K562 (cell line): ENCODE measurements around the gene SKIC2. TPM values are rescaled to one million over a fixed set of nuclear protein-coding genes. Genes with fewer than 3 reads are reported as not detected.
A peak's percentile ranks its signal among the peaks of the same experiment; 100 is the strongest.

Source experiments
- ATAC-seq: fragments of 200-7000 bp; cut with Tn5 transposase; 3 replicates; pipeline ENCODE4 v1.9.1; 2020; ENCODE audit warnings: moderate library complexity
- Bru-seq: library from RNA; stranded (reverse); fragments of 400-500 nt; gene quantifications from one replicate; lab custom pipeline; 2021; lab: Mats Ljungman, UMichigan
- BruChase-seq, 2 experiments: library from RNA; stranded (reverse); fragments of 400-500 nt; gene quantifications; one replicate each; lab custom pipeline; 2021; lab: Mats Ljungman, UMichigan
- BruUV-seq: library from RNA; stranded (reverse); fragments of 400-500 nt; replicated peaks from 2 replicates; lab custom pipeline; 2021; lab: Mats Ljungman, UMichigan
- CTCF ChIA-PET: fragments of 300-600 bp; formaldehyde crosslinking; extraction: SDS; loops from one replicate; lab custom pipeline; 2021; ENCODE audit warnings: low intra/inter-chr PET ratio; lab: Yijun Ruan, JAX
- POLR2A ChIA-PET: fragments of 300-600, 350-650 bp; sonication (Branson Sonifier 250); formaldehyde crosslinking; extraction: SDS; loops from one replicate; lab custom pipeline; 2021; ENCODE audit warnings: antibody characterized with exemption, inconsistent platforms; lab: Yijun Ruan, JAX
- DNase-seq, 4 experiments: peaks; one replicate each; pipeline versions ENCODE4 v3.0.0 to v3.0.0-alpha.2; 2011 to 2018; ENCODE audit warnings: low spot score in 3 of 4, mixed read lengths in 3 of 4; ENCODE audit errors: extremely low read depth in 1 of 4
- FAIRE-seq: peaks from 2 replicates; lab custom pipeline; 2011; peaks lifted over from hg19 to GRCh38; lab: Jason Lieb, UNC
- H2AFZ ChIP-seq: 2 replicates; pipeline ENCODE4 v1.6.0; 2011; ENCODE audit warnings: low read depth, low read length, control low read depth, inconsistent platforms
- H3K27ac ChIP-seq: fragments of 200-600 bp; 3 replicates; pipeline ENCODE4 v1.8.0; 2011; ENCODE audit warnings: low read depth, mild to moderate bottlenecking, control low read depth, inconsistent platforms, low read length, moderate library complexity, mixed read lengths; ENCODE audit errors: extremely low read depth
- H3K27me3 ChIP-seq, 2 experiments: fragments of 300-600 bp in 1 of 2; 2 replicates in 1 of 2; 3 replicates in 1 of 2; pipeline versions ENCODE4 v1.6.0 to v1.8.0; 2011; ENCODE audit warnings: inconsistent platforms in 2 of 2, low read length in 2 of 2, mild to moderate bottlenecking in 1 of 2, mixed read lengths in 1 of 2, moderate library complexity in 1 of 2; ENCODE audit not compliant: control insufficient read depth in 2 of 2, insufficient read depth in 2 of 2
- H3K36me3 ChIP-seq: fragments of 300-600 bp; 3 replicates; pipeline ENCODE4 v1.8.0; 2011; ENCODE audit warnings: mild to moderate bottlenecking, low read length, inconsistent platforms; ENCODE audit not compliant: control insufficient read depth, insufficient read depth
- H3K4me1 ChIP-seq, 2 experiments: fragments of 200-600 bp in 1 of 2; replicated peaks in 1 of 2; 2 replicates in 1 of 2; 3 replicates in 1 of 2; pipeline versions ENCODE4 v1.5.1 to v1.8.0; 2011; ENCODE audit warnings: inconsistent platforms in 2 of 2, low read length in 2 of 2, mild to moderate bottlenecking in 1 of 2, mixed read lengths in 1 of 2, moderate library complexity in 1 of 2; ENCODE audit not compliant: control insufficient read depth in 2 of 2, insufficient read depth in 2 of 2
- H3K4me2 ChIP-seq: 2 replicates; pipeline ENCODE4 v1.6.1; 2011; ENCODE audit warnings: low read length, control low read depth, inconsistent platforms, mixed read lengths; ENCODE audit not compliant: insufficient read depth
- H3K4me3 ChIP-seq: fragments of 200-600 bp; sonication (generic), shearing (Covaris generic); 2 replicates; pipeline ENCODE4 v1.5.1; 2016; ENCODE audit warnings: control low read depth, inconsistent platforms
- H3K79me2 ChIP-seq: fragments of 200-600 bp; 3 replicates; pipeline ENCODE4 v1.8.0; 2011; ENCODE audit warnings: low read length, inconsistent platforms; ENCODE audit not compliant: control insufficient read depth, insufficient read depth
- H3K9ac ChIP-seq, 2 experiments: 2 replicates each; pipeline versions ENCODE4 v1.6.0 to v1.6.1; 2011; ENCODE audit warnings: low read depth in 2 of 2, low read length in 2 of 2, control low read depth in 1 of 2, inconsistent platforms in 1 of 2, mild to moderate bottlenecking in 1 of 2, mixed read lengths in 1 of 2; ENCODE audit not compliant: insufficient read depth in 1 of 2
- H3K9me1 ChIP-seq: one replicate; pipeline ENCODE4 v1.6.0; 2011; ENCODE audit warnings: inconsistent platforms, mild to moderate bottlenecking, low read length, moderate library complexity; ENCODE audit not compliant: control insufficient read depth, insufficient read depth
- H3K9me3 ChIP-seq: replicated peaks from 2 replicates; pipeline ENCODE4 v1.5.1; 2011; ENCODE audit warnings: low read depth, low read length, inconsistent platforms; ENCODE audit not compliant: control insufficient read depth, insufficient read depth
- H4K20me1 ChIP-seq: replicated peaks from 2 replicates; pipeline ENCODE4 v1.6.1; 2011; ENCODE audit warnings: low read length, inconsistent platforms, mixed read lengths; ENCODE audit not compliant: control insufficient read depth, insufficient read depth
- BDP1 ChIP-seq: IDR thresholded peaks from 3 replicates; pipeline ENCODE4 v1.6.1; 2011; ENCODE audit not compliant: insufficient read length, insufficient read depth
- CBFB ChIP-seq: sonication (generic); formaldehyde crosslinking; IDR thresholded peaks from 2 replicates; pipeline ENCODE4 v1.4.0; 2020; ENCODE audit warnings: mild to moderate bottlenecking, missing genetic modification reagents
- EP400 ChIP-seq: fragments of 450-650 bp; IDR thresholded peaks from 2 replicates; pipeline ENCODE4 v1.6.1; 2017; ENCODE audit warnings: antibody characterized with exemption, mild to moderate bottlenecking, moderate library complexity
- HEY1 ChIP-seq: fragments of 250-450 bp; sonication (Bioruptor Pico); IDR thresholded peaks from 2 replicates; pipeline ENCODE4 v1.5.0; 2020; ENCODE audit warnings: mild to moderate bottlenecking, moderate library complexity, borderline replicate concordance
- ILK ChIP-seq: fragments of 450-650 bp; IDR thresholded peaks from 2 replicates; pipeline ENCODE4 v1.6.1; 2016; ENCODE audit warnings: missing genetic modification characterization, low read depth, mild to moderate bottlenecking, missing compliant biosample characterization, moderate library complexity, borderline replicate concordance
- RNF2 ChIP-seq: sonication (generic); IDR thresholded peaks from 2 replicates; pipeline ENCODE4 v1.6.1; 2016
- SIN3A ChIP-seq, 2 experiments: fragments of 150-350 bp in 1 of 2; IDR thresholded peaks; 2 replicates each; pipeline ENCODE4 v1.6.1; 2011 to 2016; ENCODE audit warnings: borderline replicate concordance in 2 of 2, low read depth in 2 of 2, low read length in 2 of 2, mild to moderate bottlenecking in 2 of 2, moderate library complexity in 2 of 2; ENCODE audit not compliant: control insufficient read depth in 1 of 2
- ZNF347 ChIP-seq: fragments of 450-650 bp; formaldehyde crosslinking; IDR thresholded peaks from 2 replicates; pipeline ENCODE4 v1.4.0; 2020; ENCODE audit warnings: low read depth, mild to moderate bottlenecking, moderate library complexity
- ZNF830 ChIP-seq: fragments of 250-450 bp; sonication (Bioruptor Pico); IDR thresholded peaks from 2 replicates; pipeline ENCODE4 v1.5.0; 2021; ENCODE audit warnings: mild to moderate bottlenecking
- WGBS: fragments of 100-300 bp; shearing (Covaris generic); methylation state at CpG from one replicate; pipeline ENCODE4 v1.1.6; 2016; ENCODE audit warnings: low coverage, mixed read lengths; ENCODE audit not compliant: insufficient coverage; ENCODE audit errors: missing lambda C conversion rate; 5-methylcytosine and 5-hydroxymethylcytosine counted together
- in situ Hi-C: fragments of 300-500 bp; cut with MboI; formaldehyde crosslinking; loops from 4 replicates; pipeline ENCODE4 v1.15.0; 2018; ENCODE audit warnings: inconsistent platforms, mixed read lengths
- intact Hi-C: fragments of 100-400 bp; cut with micrococcal nuclease; formaldehyde crosslinking; loops from 2 replicates; pipeline ENCODE4 v1.14.2; 2022
- long read RNA-seq, 3 experiments: library from polyadenylated mRNA in 2 of 3; library from RNA in 1 of 3; unstranded in 2 of 3; stranded (forward) in 1 of 3; transcript quantifications; one replicate each; pipeline ENCODE4 v2.0.0, GENCODE V29; 2019 to 2022
- polyA minus RNA-seq, 3 experiments: library from RNA; depleted of rRNA, polyadenylated mRNA; stranded (reverse); fragments of >200 nt; gene quantifications; 2 replicates each; pipeline ENCODE4 v1.2.3, GENCODE V29; 2011
- polyA plus RNA-seq, 8 experiments: library from polyadenylated mRNA; depleted of rRNA in 4 of 8; stranded (reverse) in 5 of 8; unstranded in 3 of 8; fragments of >200 nt; fragmentation: Nextera tagmentation in 2 of 8; fragmentation: Illumina TruSeq in 1 of 8; extraction: Ambion mirVana in 2 of 8; extraction: Trizol in 1 of 8; gene quantifications; 2 replicates each; pipeline versions ENCODE4 v1.2.1 to v1.2.3, GENCODE V29; 2011 to 2014; ENCODE audit warnings: inconsistent platforms in 1 of 8, missing spikeins in 1 of 8
- total RNA-seq, 7 experiments: library from RNA; depleted of rRNA in 6 of 7; stranded (reverse); fragments of >200 nt in 6 of 7; fragmentation: Illumina TruSeq in 2 of 7; extraction: Trizol in 2 of 7; gene quantifications; 2 replicates each; pipeline versions ENCODE4 v1.2.1 to v1.2.3, GENCODE V29; 2011 to 2021; ENCODE audit warnings: low replicate concordance in 1 of 7
- TF ChIP-seq, protein P1 (sequence below): fragments of 200-800 bp; sonication (Bioruptor generic); IDR thresholded peaks from 2 replicates; pipeline ENCODE4 v1.6.1; 2017; ENCODE audit warnings: missing genetic modification characterization, missing compliant biosample characterization
- TF ChIP-seq, protein P2 (sequence below): IDR thresholded peaks from 2 replicates; pipeline ENCODE4 v1.6.1; 2014; ENCODE audit warnings: antibody characterized with exemption

Gene SKIC2
- 247 and 681 TPM in 2 replicates for total RNA-seq (2011; cell fraction: chromatin; rRNA removed; ENCODE audit: low replicate concordance)
- total RNA-seq (2011; cell fraction: nucleolus; rRNA removed): 350 and 365 TPM in 2 replicates
- total RNA-seq (2011; cell fraction: nucleoplasm; rRNA removed): 202 and 277 TPM in 2 replicates
- total RNA-seq (2014; rRNA removed) (45.0 and 45.1 TPM in 2 replicates), total RNA-seq (2014; rRNA removed; fragmentation: Illumina TruSeq; extraction: Trizol) (27.0 and 35.5 TPM in 2 replicates), total RNA-seq (2015; rRNA removed; fragmentation: Illumina TruSeq; extraction: Trizol) (33.6 and 34.5 TPM in 2 replicates), total RNA-seq (2021) (88.4 and 94.6 TPM in 2 replicates), polyA plus RNA-seq (2011; rRNA removed) (38.8 and 84.8 TPM in 2 replicates), polyA plus RNA-seq (2014; fragmentation: Illumina TruSeq; extraction: Trizol) (45.1 and 50.3 TPM in 2 replicates), polyA plus RNA-seq (2014; fragmentation: Nextera tagmentation; extraction: Ambion mirVana) (1 to 10 TPM; 3.3 to 7.8 TPM), polyA plus RNA-seq (2014; rRNA removed) (58.3 and 61.3 TPM in 2 replicates), polyA minus RNA-seq (2011; rRNA and poly(A)+ RNA removed) (63.6 and 66.0 TPM in 2 replicates), Bru-seq, nascent RNA (percentile 75 among the genes with signal in this experiment), BruChase-seq, experiment 1, labeled RNA remaining after a 2-hour chase (percentile 65 among the genes with signal in this experiment), BruChase-seq, experiment 2, labeled RNA remaining after a 6-hour chase (percentile 71 among the genes with signal in this experiment)
- 32.7 and 35.6 TPM in 2 replicates for polyA plus RNA-seq (2011; cell fraction: cytosol; rRNA removed)
- 626 and 727 TPM in 2 replicates for polyA plus RNA-seq (2011; cell fraction: nucleus; rRNA removed)
- 63.3 and 102 TPM in 2 replicates for polyA plus RNA-seq (2012)
- polyA minus RNA-seq (2011; cell fraction: cytosol; rRNA and poly(A)+ RNA removed): 45.1 and 49.1 TPM in 2 replicates
- polyA minus RNA-seq (2011; cell fraction: nucleus; rRNA and poly(A)+ RNA removed): 128 and 164 TPM in 2 replicates
- long read RNA-seq, experiment 1, transcript SKIV2L-201 (28 exons, 3,894 nt): major isoform, 32 of 167 reads
- long read RNA-seq, experiment 1, partial matches to known transcripts: 104 of 167 reads
- long read RNA-seq, experiment 1, other reads (novel, unspliced or antisense): 31 of 167 reads
- long read RNA-seq, experiment 2, transcript SKIV2L-201 (28 exons, 3,894 nt): major isoform, 9 of 58 reads
- long read RNA-seq, experiment 2, partial matches to known transcripts: 33 of 58 reads
- long read RNA-seq, experiment 2, other reads (novel, unspliced or antisense): 15 of 58 reads
- long read RNA-seq, experiment 3, transcript SKIV2L-201 (28 exons, 3,894 nt): major isoform, 6 of 13 reads
- long read RNA-seq, experiment 3, partial matches to known transcripts: 7 of 13 reads
- long read RNA-seq, experiment 3, other reads (novel, unspliced or antisense): 0 of 13 reads

DNA sequence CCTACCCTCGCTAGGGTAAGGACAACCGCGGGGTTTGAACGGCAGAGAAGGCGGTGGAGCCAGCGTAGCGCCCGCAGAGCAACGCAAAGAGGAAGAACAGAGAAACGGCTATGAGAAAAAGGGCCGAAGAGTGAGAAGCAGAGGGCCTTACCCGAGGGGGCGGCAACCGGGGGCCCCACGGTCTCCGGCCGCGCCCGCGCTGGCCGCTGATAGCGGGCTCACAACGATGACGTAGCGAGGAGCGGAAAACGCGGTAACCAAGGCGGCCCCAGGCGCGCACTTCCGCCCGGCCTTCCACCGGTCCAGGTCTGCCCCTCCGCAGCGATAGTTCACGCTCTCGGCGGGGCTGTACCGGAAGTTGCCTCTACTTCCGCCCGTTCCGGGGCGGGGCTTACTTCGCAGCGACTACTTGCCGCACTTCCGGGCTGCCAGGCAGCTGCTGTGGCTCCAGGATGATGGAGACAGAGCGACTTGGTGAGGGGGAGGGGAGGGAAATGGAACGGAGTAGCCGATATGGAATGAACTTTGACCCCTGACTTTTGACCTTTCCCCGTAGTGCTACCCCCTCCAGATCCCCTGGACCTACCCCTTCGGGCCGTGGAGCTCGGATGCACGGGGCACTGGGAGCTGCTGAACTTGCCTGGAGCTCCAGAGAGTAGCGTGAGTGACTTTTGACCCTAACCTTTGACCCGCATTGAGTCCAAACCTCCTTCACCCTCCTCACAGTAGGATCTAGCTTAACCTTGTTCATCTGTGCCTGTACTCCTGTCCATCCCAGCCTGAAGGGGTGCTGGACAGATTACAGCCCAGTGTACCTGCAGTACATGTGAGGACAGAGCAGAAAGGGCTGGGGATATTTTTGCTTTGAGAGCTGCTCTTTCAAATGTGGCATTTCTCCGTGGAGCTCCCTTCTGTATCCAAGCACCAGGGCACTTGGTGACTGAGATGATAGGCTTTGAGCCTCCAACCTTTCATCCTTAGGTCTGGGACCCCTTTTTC lies at the start of gene SKIC2, which contains the start of gene NELFE:
Gene SKIC2, plus strand, starts transcription at position 435 of the 999 bp plus-strand sequence. Its CDS starts 18 bp downstream, at position 453.
Gene NELFE, minus strand, starts transcription at position 231 of the 999 bp plus-strand sequence. CDS start 525 bp downstream, outside the sequence.
- Histone ChIP-seq H3K9me3 (no peaks in the 10 kb centered on the region), H3K27me3 (no peaks in the 10 kb centered on the region), H3K4me3 (peak within 1 kb of the TSS; percentile 97), H3K4me2 (peak within 1 kb of the TSS; percentile 100), H3K36me3 (peaks cover 74% of the 10 kb centered on the region), H2AFZ (peak within 1 kb of the TSS; percentile 94), H3K9me1 (no peaks in the 10 kb centered on the region), H3K79me2 (peaks cover 40% of the 10 kb centered on the region), H3K4me1 (peaks cover 4 to 17% of the 10 kb centered on the region in 2 experiments; a peak in 4 of 5 replicates), H4K20me1 (no peaks in the 10 kb centered on the region), H3K27ac (peak within 1 kb of the TSS; percentile 87), H3K9ac (peak within 1 kb of the TSS; percentile 96 to 97)
- whole genome bisulfite sequencing: under 1% methylated on average over 59 of the region's 59 CpGs
- ATAC-seq: peak; percentile 100
- in situ Hi-C loops: loop anchor here (10.0 kb wide), 1 partner anchor 86 kb away; no protein-coding TSS in a partner anchor
- peak; percentile 99 to 100 (median 100) for DNase-seq
- FAIRE-seq: peak; percentile 99
- TSS peak; percentile 67 for BruUV-seq
- intact Hi-C loops: loop anchor here (1.0 to 5.0 kb wide), 3 partner anchors 13 to 56 kb away; partner anchors contain the start of genes DXO and ZBTB12
- POLR2A ChIA-PET: interaction anchor here (0.6 to 4.8 kb wide), 11 partner anchors 9 to 1025 kb away, joined by 3 to 74 read pairs (median 4); partner anchors contain the start of genes DXO, VWA7 and ZBTB12
- CTCF ChIA-PET: interaction anchor here (0.6 kb wide), 1 partner anchor 376 kb away, joined by 3 read pairs; no protein-coding TSS in a partner anchor
- TF ChIP-seq CBFB: no peak; the same call in 1 of the 2 replicates
- peak; percentile 98 to 99 for TF ChIP-seq SIN3A (IDR thresholded peaks at IDR 0.05; ENCODE audit: borderline replicate concordance in 2 of 2, control insufficient read depth in 1 of 2, low read depth in 2 of 2, low read length in 2 of 2)
- peak; percentile 95 for TF ChIP-seq EP400
- 0 out of 2 replicates have a peak, but pooled peaks have one; percentile 58 for TF ChIP-seq ZNF347 (CRISPR knock-in tag)
- TF ChIP-seq, protein P1, sequence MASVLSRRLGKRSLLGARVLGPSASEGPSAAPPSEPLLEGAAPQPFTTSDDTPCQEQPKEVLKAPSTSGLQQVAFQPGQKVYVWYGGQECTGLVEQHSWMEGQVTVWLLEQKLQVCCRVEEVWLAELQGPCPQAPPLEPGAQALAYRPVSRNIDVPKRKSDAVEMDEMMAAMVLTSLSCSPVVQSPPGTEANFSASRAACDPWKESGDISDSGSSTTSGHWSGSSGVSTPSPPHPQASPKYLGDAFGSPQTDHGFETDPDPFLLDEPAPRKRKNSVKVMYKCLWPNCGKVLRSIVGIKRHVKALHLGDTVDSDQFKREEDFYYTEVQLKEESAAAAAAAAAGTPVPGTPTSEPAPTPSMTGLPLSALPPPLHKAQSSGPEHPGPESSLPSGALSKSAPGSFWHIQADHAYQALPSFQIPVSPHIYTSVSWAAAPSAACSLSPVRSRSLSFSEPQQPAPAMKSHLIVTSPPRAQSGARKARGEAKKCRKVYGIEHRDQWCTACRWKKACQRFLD (CRISPR knock-in tag): peak; percentile 99
- peak; percentile 91 for TF ChIP-seq ZNF830 (CRISPR knock-in tag)
- peak; percentile 83 for TF ChIP-seq RNF2
- TF ChIP-seq, protein P2, sequence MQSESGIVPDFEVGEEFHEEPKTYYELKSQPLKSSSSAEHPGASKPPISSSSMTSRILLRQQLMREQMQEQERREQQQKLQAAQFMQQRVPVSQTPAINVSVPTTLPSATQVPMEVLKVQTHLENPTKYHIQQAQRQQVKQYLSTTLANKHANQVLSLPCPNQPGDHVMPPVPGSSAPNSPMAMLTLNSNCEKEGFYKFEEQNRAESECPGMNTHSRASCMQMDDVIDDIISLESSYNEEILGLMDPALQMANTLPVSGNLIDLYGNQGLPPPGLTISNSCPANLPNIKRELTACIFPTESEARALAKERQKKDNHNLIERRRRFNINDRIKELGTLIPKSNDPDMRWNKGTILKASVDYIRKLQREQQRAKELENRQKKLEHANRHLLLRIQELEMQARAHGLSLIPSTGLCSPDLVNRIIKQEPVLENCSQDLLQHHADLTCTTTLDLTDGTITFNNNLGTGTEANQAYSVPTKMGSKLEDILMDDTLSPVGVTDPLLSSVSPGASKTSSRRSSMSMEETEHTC: no peak
- TF ChIP-seq ILK (tag): no peak
- no peak for TF ChIP-seq BDP1
- TF ChIP-seq HEY1 (CRISPR knock-in tag): no peak
